AG04450 (cell line): ENCODE data around the gene FGF19. TPM values are rescaled to one million over a fixed set of nuclear protein-coding genes. Genes with fewer than 3 reads are reported as not detected.

ENCODE experiments used
- CTCF ChIA-PET: fragments of 300-600, 350-600 bp; formaldehyde crosslinking; extraction: SDS; loops from one replicate; lab custom pipeline; 2022; ENCODE audit warnings: antibody characterized with exemption, inconsistent platforms; lab: Charles Lee
- POLR2A ChIA-PET: fragments of 350-600 bp; formaldehyde crosslinking; extraction: SDS; loops from one replicate; lab custom pipeline; 2021; ENCODE audit warnings: antibody characterized with exemption, inconsistent platforms; lab: Yijun Ruan, JAX
- DNase-seq: peaks from one replicate; pipeline ENCODE4 v3.0.0-alpha.2; 2011; ENCODE audit warnings: low read depth, low spot score
- H3K27ac ChIP-seq: one replicate; pipeline ENCODE4 v1.5.1; 2012; ENCODE audit warnings: low read depth, low read length, control low read depth
- H3K27me3 ChIP-seq: one replicate; pipeline ENCODE4 v1.6.0; 2012; ENCODE audit warnings: low read length; ENCODE audit not compliant: control insufficient read depth, insufficient read depth
- H3K4me3 ChIP-seq: 2 replicates; pipeline ENCODE4 v1.5.1; 2011; ENCODE audit warnings: mild to moderate bottlenecking, low read depth, low read length, control low read depth
- H3K9me3 ChIP-seq: 2 replicates; pipeline ENCODE4 v1.5.1; 2012; ENCODE audit warnings: low read length; ENCODE audit not compliant: control insufficient read depth, insufficient read depth
- CTCF ChIP-seq: IDR thresholded peaks from 2 replicates; pipeline ENCODE4 v1.5.1; 2011; ENCODE audit warnings: low read depth, low read length, control low read depth, inconsistent platforms
- polyA minus RNA-seq: library from RNA; depleted of rRNA, polyadenylated mRNA; stranded (reverse); fragments of >200 nt; gene quantifications from 2 replicates; pipeline ENCODE4 v1.2.3, GENCODE V29; 2011; rRNA and poly(A)+ RNA removed
- polyA plus RNA-seq: library from polyadenylated mRNA; depleted of rRNA; stranded (reverse); fragments of >200 nt; gene quantifications from 2 replicates; pipeline ENCODE4 v1.2.3, GENCODE V29; 2011; rRNA removed

The FGF19 gene
- not detected in 2 replicates for polyA plus RNA-seq
- polyA minus RNA-seq = not detected in 2 replicates

- peaks cover 66% of the 10 kb centered on the region for H3K27me3 ChIP-seq
- ChIA-PET POLR2A (no interaction called here), CTCF (interaction anchor here (0.6 to 1.4 kb wide), 5 partner anchors 94 to 197 kb away, joined by 3 to 4 read pairs (median 4); no protein-coding TSS in a partner anchor)
- no peak for DNase-seq
- H3K4me3 ChIP-seq = no peak within 1 kb of the TSS
- H3K9me3 ChIP-seq = no peaks in the 10 kb centered on the region; the same call in 1 of the 2 replicates
- TF ChIP-seq CTCF = no peak
- H3K27ac ChIP-seq = no peak within 1 kb of the TSS
Measured at GRCh38 chr11:69703768-69704507, at the start of gene FGF19. Gene FGF19, minus strand, starts transcription at chr11:69704022. Its CDS starts 146 bp downstream, at chr11:69703876.

- TF ChIP-seq CTCF = no peak
- CTCF ChIA-PET = no interaction called here
- DNase-seq = no peak
Measured at GRCh38 chr11:69752890-69753289, 49.1 kb upstream of the FGF19 start.

GRCh38 chr11:69750875-69751597, 47.2 kb upstream of the FGF19 start:
- DNase-seq = no peak
- peaks cover 16% of the 10 kb centered on the region for H3K27me3 ChIP-seq
- H3K9me3 ChIP-seq = no peaks in the 10 kb centered on the region; the same call in 1 of the 2 replicates
- no peak for TF ChIP-seq CTCF
- ChIA-PET CTCF (interaction anchor here (0.6 to 0.7 kb wide), 2 partner anchors 46 to 1010 kb away, joined by 3 to 4 read pairs; no protein-coding TSS in a partner anchor), POLR2A (no interaction called here)
- no peak overlapping the region for H3K4me3 ChIP-seq
- no peak overlapping the region for H3K27ac ChIP-seq

More at GRCh38 chr11:69752890-69753289, 49.1 kb upstream of the FGF19 start:
- Histone ChIP-seq H3K27me3 (peaks cover 17% of the 10 kb centered on the region), H3K4me3 (no peak overlapping the region), H3K27ac (no peak overlapping the region), H3K9me3 (no peaks in the 10 kb centered on the region; the same call in 1 of the 2 replicates)
- POLR2A ChIA-PET = no interaction called here

- H3K4me3 ChIP-seq = no peak overlapping the region
- DNase-seq = no peak
- H3K9me3 ChIP-seq = no peaks in the 10 kb centered on the region; the same call in 1 of the 2 replicates
- H3K27ac ChIP-seq = no peak overlapping the region
- H3K27me3 ChIP-seq = peaks cover 15% of the 10 kb centered on the region
- TF ChIP-seq CTCF = no peak
- ChIA-PET CTCF (no interaction called here), POLR2A (no interaction called here)
Measured at GRCh38 chr11:69750108-69750850, 46.5 kb upstream of the FGF19 start.
